Measurements from ENCODE around the gene HIP1. TPM values are rescaled to one million over a fixed set of nuclear protein-coding genes. Genes with fewer than 3 reads are reported as not detected.
A peak's percentile ranks its signal among the peaks of the same experiment; 100 is the strongest.
"Not testable (repeated sequence)": the region's sequence is repeated elsewhere in the genome, so short reads cannot be mapped to it uniquely, and the experiment has no call there.

HIP1 gene
- total and polyA plus RNA-seq, 2 donors from 2014 or later = 11.2 to 50.1 TPM

- Histone ChIP-seq H3K36me3 (ENCODE audit: control insufficient read depth in 2 of 3, insufficient read depth in 3 of 3, low read length in 3 of 3) (no peaks in the 10 kb centered on the region), H3K4me3 (ENCODE audit: low read length in 3 of 3) (no peak overlapping the region), H3K27me3 (ENCODE audit: control insufficient read depth, insufficient read depth, low read length) (no peaks in the 10 kb centered on the region), H3K4me1 (ENCODE audit: control insufficient read depth in 2 of 3, insufficient read depth in 2 of 3, low read depth in 1 of 3, low read length in 3 of 3) (no peaks in the 10 kb centered on the region), H3K27ac (ENCODE audit: low read depth in 2 of 2, low read length in 2 of 2) (no peak overlapping the region), H3K9ac (ENCODE audit: low read length in 3 of 3) (no peak overlapping the region), H3K9me3 (ENCODE audit: control insufficient read depth in 2 of 3, insufficient read depth in 1 of 3, low read length in 3 of 3) (no peaks in the 10 kb centered on the region)
- peak; percentile 57 for TF ChIP-seq CTCF (IDR thresholded peaks at IDR 0.05; ENCODE audit: borderline replicate concordance, extremely low read depth, insufficient read depth)
- intact Hi-C loops (cut with DNase I) = no loop called here
- no peak for FAIRE-seq
- DNase-seq = peak in 2 of 5 donors; percentile 70 to 86
These were observed 23.7 kb upstream of the HIP1 start for GRCh38 chr7:75762350-75762917.

- H3K9me3 ChIP-seq (ENCODE audit: control insufficient read depth in 2 of 3, insufficient read depth in 1 of 3, low read length in 3 of 3); H3K4me1 ChIP-seq (ENCODE audit: control insufficient read depth in 2 of 3, insufficient read depth in 2 of 3, low read depth in 1 of 3, low read length in 3 of 3); FAIRE-seq; DNase-seq; H3K9ac ChIP-seq (ENCODE audit: low read length in 3 of 3); H3K27ac ChIP-seq (ENCODE audit: low read depth in 2 of 2, low read length in 2 of 2); intact Hi-C loops (cut with DNase I); H3K27me3 ChIP-seq (ENCODE audit: control insufficient read depth, insufficient read depth, low read length); H3K36me3 ChIP-seq (ENCODE audit: control insufficient read depth in 2 of 3, insufficient read depth in 3 of 3, low read length in 3 of 3); H3K4me3 ChIP-seq (ENCODE audit: low read length in 3 of 3): not testable (repeated sequence)
These were observed 23.1 kb upstream of the HIP1 start for GRCh38 chr7:75761801-75762200.

GRCh38 chr7:75758491-75758890 is 19.8 kb upstream of the HIP1 start:
- intact Hi-C loops (cut with DNase I) = no loop called here
- H3K27ac ChIP-seq (ENCODE audit: low read depth in 2 of 2, low read length in 2 of 2) = no peak overlapping the region
- FAIRE-seq = no peak
- DNase-seq = no peak
- no peaks in the 10 kb centered on the region for H3K36me3 ChIP-seq (ENCODE audit: control insufficient read depth in 2 of 3, insufficient read depth in 3 of 3, low read length in 3 of 3)
- H3K9me3 ChIP-seq (ENCODE audit: control insufficient read depth in 2 of 3, insufficient read depth in 1 of 3, low read length in 3 of 3) = no peaks in the 10 kb centered on the region
- TF ChIP-seq CTCF (IDR thresholded peaks at IDR 0.05; ENCODE audit: borderline replicate concordance, extremely low read depth, insufficient read depth) = no peak
- no peak overlapping the region for H3K4me3 ChIP-seq (ENCODE audit: low read length in 3 of 3)
- no peaks in the 10 kb centered on the region for H3K4me1 ChIP-seq (ENCODE audit: control insufficient read depth in 2 of 3, insufficient read depth in 2 of 3, low read depth in 1 of 3, low read length in 3 of 3)
- no peak overlapping the region for H3K9ac ChIP-seq (ENCODE audit: low read length in 3 of 3)
- H3K27me3 ChIP-seq (ENCODE audit: control insufficient read depth, insufficient read depth, low read length) = no peaks in the 10 kb centered on the region

- Histone ChIP-seq H3K9ac (ENCODE audit: low read length in 3 of 3) (no peak overlapping the region), H3K9me3 (ENCODE audit: control insufficient read depth in 2 of 3, insufficient read depth in 1 of 3, low read length in 3 of 3) (no peaks in the 10 kb centered on the region), H3K27me3 (ENCODE audit: control insufficient read depth, insufficient read depth, low read length) (no peaks in the 10 kb centered on the region), H3K4me1 (ENCODE audit: control insufficient read depth in 2 of 3, insufficient read depth in 2 of 3, low read depth in 1 of 3, low read length in 3 of 3) (no peaks in the 10 kb centered on the region), H3K4me3 (ENCODE audit: low read length in 3 of 3) (no peak overlapping the region), H3K36me3 (ENCODE audit: control insufficient read depth in 2 of 3, insufficient read depth in 3 of 3, low read length in 3 of 3) (no peaks in the 10 kb centered on the region), H3K27ac (ENCODE audit: low read depth in 2 of 2, low read length in 2 of 2) (no peak overlapping the region)
- DNase-seq (no peak), FAIRE-seq (no peak)
- intact Hi-C loops (cut with DNase I) = no loop called here
- TF ChIP-seq CTCF (IDR thresholded peaks at IDR 0.05; ENCODE audit: borderline replicate concordance, extremely low read depth, insufficient read depth) = no peak
These were observed 19.1 kb upstream of the HIP1 start for GRCh38 chr7:75757860-75758259.

Data from kidney (tissue), 14 donors.